ENCODE measurements around the gene SH3TC1.
A peak's percentile ranks its signal among the peaks of the same experiment; 100 is the strongest.

SH3TC1 gene

DNA sequence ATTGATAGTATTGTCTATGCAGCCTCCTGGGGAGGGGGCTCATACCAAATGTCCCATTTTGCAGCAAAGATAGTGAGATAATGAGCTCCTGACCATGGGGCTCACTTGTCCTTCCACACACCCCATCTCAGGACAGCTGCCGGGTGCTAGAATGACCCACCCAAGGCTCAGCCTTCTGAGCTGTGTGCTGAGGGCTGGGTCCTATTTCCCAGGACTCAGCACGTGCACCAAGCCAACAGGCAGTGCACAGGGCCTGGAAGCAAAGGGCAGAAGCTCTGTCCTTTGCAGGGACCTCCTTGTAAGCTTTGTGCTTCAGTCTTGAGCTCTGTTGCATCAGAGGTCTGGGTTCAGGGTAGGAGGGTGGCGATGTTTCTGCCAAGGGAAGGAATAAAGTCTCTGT is 29.3 kb upstream of the SH3TC1 start:
- no peak overlapping the region for H3K27ac ChIP-seq (ENCODE audit: low read length)
- H2AFZ ChIP-seq (ENCODE audit: low read depth, low read length): no peak overlapping the region
- H3K4me1 ChIP-seq (ENCODE audit: low read length): peaks cover 14% of the 10 kb centered on the region
- H4K20me1 ChIP-seq (ENCODE audit: insufficient read depth, low read length): no peaks in the 10 kb centered on the region
- H3K79me2 ChIP-seq (ENCODE audit: low read length): no peaks in the 10 kb centered on the region
- TF ChIP-seq, protein P1, sequence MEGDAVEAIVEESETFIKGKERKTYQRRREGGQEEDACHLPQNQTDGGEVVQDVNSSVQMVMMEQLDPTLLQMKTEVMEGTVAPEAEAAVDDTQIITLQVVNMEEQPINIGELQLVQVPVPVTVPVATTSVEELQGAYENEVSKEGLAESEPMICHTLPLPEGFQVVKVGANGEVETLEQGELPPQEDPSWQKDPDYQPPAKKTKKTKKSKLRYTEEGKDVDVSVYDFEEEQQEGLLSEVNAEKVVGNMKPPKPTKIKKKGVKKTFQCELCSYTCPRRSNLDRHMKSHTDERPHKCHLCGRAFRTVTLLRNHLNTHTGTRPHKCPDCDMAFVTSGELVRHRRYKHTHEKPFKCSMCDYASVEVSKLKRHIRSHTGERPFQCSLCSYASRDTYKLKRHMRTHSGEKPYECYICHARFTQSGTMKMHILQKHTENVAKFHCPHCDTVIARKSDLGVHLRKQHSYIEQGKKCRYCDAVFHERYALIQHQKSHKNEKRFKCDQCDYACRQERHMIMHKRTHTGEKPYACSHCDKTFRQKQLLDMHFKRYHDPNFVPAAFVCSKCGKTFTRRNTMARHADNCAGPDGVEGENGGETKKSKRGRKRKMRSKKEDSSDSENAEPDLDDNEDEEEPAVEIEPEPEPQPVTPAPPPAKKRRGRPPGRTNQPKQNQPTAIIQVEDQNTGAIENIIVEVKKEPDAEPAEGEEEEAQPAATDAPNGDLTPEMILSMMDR (IDR thresholded peaks at IDR 0.05; ENCODE audit: low read depth, low read length): no peak
- TF ChIP-seq EZH2phosphoT487 (IDR thresholded peaks at IDR 0.05; ENCODE audit: low read depth): no peak
- H3K9ac ChIP-seq (ENCODE audit: low read length): no peak overlapping the region
- H3K27me3 ChIP-seq (ENCODE audit: low read depth, low read length): peaks cover 21% of the 10 kb centered on the region
- no peak overlapping the region for H3K4me3 ChIP-seq (ENCODE audit: low read length)
- no peaks in the 10 kb centered on the region for H3K36me3 ChIP-seq (replicated peaks; ENCODE audit: low read depth, low read length)
- no peak overlapping the region for H3K4me2 ChIP-seq (ENCODE audit: low read length)
- peaks cover 8% of the 10 kb centered on the region for H3K9me3 ChIP-seq (ENCODE audit: insufficient read depth, low read length)

DNA sequence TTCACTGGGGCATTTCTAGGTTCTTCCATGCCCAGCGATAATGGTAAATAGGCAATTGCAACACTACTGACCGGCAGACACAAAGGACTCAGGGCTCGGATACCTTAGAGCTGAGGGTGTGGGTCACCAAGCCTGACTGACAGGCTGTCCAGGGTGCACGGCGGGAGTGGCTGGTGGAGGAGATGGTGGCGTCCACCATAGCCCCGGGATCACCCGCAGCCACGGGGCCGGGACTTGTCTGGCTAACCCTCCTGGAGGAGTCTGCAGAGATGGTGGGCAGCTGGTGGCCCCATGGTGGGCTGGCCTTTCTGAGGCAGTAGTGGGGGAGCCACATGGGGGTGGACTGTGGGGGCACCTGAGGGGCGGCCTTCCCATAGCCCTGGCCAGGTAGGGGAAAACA is 28.7 kb upstream of the SH3TC1 start:
- no peak overlapping the region for H3K4me3 ChIP-seq (ENCODE audit: low read length)
- H3K36me3 ChIP-seq (replicated peaks; ENCODE audit: low read depth, low read length): no peaks in the 10 kb centered on the region
- peaks cover 8% of the 10 kb centered on the region for H3K9me3 ChIP-seq (ENCODE audit: insufficient read depth, low read length)
- no peaks in the 10 kb centered on the region for H3K79me2 ChIP-seq (ENCODE audit: low read length)
- H3K27me3 ChIP-seq (ENCODE audit: low read depth, low read length): peaks cover 19% of the 10 kb centered on the region
- no peak overlapping the region for H3K4me2 ChIP-seq (ENCODE audit: low read length)
- H3K9ac ChIP-seq (ENCODE audit: low read length): no peak overlapping the region
- no peaks in the 10 kb centered on the region for H4K20me1 ChIP-seq (ENCODE audit: insufficient read depth, low read length)
- H3K4me1 ChIP-seq (ENCODE audit: low read length): peaks cover 14% of the 10 kb centered on the region
- H3K27ac ChIP-seq (ENCODE audit: low read length): no peak overlapping the region
- TF ChIP-seq, protein P1 (IDR thresholded peaks at IDR 0.05; ENCODE audit: low read depth, low read length): no peak
- TF ChIP-seq EZH2phosphoT487 (IDR thresholded peaks at IDR 0.05; ENCODE audit: low read depth): no peak
- H2AFZ ChIP-seq (ENCODE audit: low read depth, low read length): no peak overlapping the region

DNA sequence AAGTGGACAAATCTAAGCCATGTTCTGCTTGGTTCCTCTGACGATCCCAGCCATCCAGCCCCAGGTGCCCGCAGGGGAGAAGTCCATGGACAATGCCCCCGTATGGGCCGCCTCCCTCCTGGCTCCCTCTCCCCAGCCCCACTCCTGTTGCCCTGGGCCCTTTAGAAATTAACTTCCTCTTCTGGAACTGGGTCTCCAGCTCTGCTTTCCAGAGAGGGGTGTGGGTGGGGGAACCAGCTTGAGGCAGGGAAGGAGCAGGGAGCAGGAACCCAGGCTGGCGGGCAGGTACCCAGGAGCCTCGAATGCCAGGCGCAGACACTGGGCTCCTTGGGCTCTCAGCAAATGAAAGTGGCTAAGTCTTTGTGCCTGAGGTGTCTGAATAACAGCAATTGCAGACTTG is 27.8 kb upstream of the SH3TC1 start:
- Histone ChIP-seq H3K4me2 (ENCODE audit: low read length) (no peak overlapping the region), H4K20me1 (ENCODE audit: insufficient read depth, low read length) (no peaks in the 10 kb centered on the region), H3K4me1 (ENCODE audit: low read length) (peaks cover 14% of the 10 kb centered on the region), H3K9ac (ENCODE audit: low read length) (no peak overlapping the region), H2AFZ (ENCODE audit: low read depth, low read length) (no peak overlapping the region), H3K4me3 (ENCODE audit: low read length) (no peak overlapping the region), H3K27me3 (ENCODE audit: low read depth, low read length) (peaks cover 24% of the 10 kb centered on the region), H3K79me2 (ENCODE audit: low read length) (no peaks in the 10 kb centered on the region), H3K27ac (ENCODE audit: low read length) (no peak overlapping the region), H3K36me3 (replicated peaks; ENCODE audit: low read depth, low read length) (no peaks in the 10 kb centered on the region), H3K9me3 (ENCODE audit: insufficient read depth, low read length) (peaks cover 8% of the 10 kb centered on the region)
- TF ChIP-seq, protein P1 (IDR thresholded peaks at IDR 0.05; ENCODE audit: low read depth, low read length): no peak

DNA sequence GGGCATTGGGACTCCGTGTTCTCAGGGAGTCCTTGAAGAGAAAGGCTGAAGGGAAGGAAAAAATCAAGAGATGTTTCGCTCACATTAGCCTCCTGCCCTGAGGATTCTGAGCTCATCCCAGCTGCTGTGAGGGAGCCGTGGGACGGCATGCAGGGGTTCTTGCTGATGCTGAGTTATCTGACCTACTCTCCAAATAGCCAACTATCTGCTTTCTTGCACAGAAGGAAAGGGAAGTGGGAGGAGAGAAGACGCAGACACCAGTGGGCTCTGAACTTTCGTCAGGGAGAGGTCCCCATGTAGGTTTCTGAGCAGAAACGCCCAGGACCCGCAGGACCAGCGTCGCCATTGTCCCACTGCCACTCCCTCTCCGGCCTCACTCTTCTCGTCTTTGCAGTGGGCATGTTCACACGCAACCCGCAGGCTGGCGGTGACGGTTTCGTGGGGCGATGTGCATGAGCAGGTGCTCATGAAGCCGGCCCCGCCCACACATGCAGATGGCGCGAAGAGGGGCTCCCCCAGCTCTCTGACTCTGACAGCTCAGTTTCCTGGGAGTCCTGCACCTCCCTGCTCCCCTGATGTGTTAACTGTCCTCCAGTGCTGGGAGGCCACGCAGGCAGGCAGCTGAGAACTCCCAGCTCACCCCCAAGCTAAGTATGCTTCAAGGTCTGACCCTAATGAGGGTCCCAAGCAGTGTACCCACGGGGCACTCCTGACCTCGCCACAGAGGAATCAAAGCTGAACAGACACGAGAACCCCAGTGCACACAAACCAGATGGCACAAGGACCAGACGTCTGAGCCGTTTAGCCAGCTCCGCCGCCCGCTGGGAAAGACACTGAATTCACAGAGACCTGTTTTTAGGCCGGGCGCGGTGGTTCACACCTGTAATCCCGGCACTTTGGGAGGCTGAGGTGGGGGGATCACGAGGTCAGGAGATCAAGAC is 26.8 kb upstream of the SH3TC1 start:
- TF ChIP-seq EZH2phosphoT487 (IDR thresholded peaks at IDR 0.05; ENCODE audit: low read depth): no peak
- TF ChIP-seq, protein P1 (IDR thresholded peaks at IDR 0.05; ENCODE audit: low read depth, low read length): no peak
- H3K27ac ChIP-seq (ENCODE audit: low read length): no peak overlapping the region
- peaks cover 8% of the 10 kb centered on the region for H3K9me3 ChIP-seq (ENCODE audit: insufficient read depth, low read length)
- peak overlapping the region; percentile 96 for H3K4me2 ChIP-seq (ENCODE audit: low read length)
- no peaks in the 10 kb centered on the region for H4K20me1 ChIP-seq (ENCODE audit: insufficient read depth, low read length)
- H3K4me1 ChIP-seq (ENCODE audit: low read length): peaks cover 18% of the 10 kb centered on the region
- no peak overlapping the region; the same call in 1 of the 2 replicates for H2AFZ ChIP-seq (ENCODE audit: low read depth, low read length)
- H3K36me3 ChIP-seq (replicated peaks; ENCODE audit: low read depth, low read length): no peaks in the 10 kb centered on the region
- peaks cover 24% of the 10 kb centered on the region for H3K27me3 ChIP-seq (ENCODE audit: low read depth, low read length)
- peak overlapping the region; percentile 75 for H3K4me3 ChIP-seq (ENCODE audit: low read length)
- peak overlapping the region; percentile 31; the same call in 1 of the 2 replicates for H3K9ac ChIP-seq (ENCODE audit: low read length)
- H3K79me2 ChIP-seq (ENCODE audit: low read length): no peaks in the 10 kb centered on the region
